ENCODE data around the gene RNASE8.

DNA sequence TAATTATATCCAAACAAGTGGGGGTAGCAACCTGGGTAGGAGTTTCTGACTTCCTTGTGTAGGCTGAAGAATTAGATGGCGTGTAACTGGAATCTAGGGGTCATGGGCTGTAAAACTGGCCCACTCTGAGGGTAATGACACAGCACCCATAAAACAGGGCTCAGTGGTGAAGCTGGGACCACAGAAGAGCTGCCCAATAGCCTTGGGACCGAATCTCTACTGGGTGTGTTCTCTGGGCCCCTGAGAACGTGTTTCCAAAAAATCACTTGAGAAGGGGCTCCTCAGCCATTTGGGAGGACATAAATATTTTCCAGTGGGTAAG lies 3.7 kb downstream of the RNASE8 start:
- TF ChIP-seq POLR2AphosphoS5 (IDR thresholded peaks at IDR 0.05): no peak
- TF ChIP-seq, protein P1, sequence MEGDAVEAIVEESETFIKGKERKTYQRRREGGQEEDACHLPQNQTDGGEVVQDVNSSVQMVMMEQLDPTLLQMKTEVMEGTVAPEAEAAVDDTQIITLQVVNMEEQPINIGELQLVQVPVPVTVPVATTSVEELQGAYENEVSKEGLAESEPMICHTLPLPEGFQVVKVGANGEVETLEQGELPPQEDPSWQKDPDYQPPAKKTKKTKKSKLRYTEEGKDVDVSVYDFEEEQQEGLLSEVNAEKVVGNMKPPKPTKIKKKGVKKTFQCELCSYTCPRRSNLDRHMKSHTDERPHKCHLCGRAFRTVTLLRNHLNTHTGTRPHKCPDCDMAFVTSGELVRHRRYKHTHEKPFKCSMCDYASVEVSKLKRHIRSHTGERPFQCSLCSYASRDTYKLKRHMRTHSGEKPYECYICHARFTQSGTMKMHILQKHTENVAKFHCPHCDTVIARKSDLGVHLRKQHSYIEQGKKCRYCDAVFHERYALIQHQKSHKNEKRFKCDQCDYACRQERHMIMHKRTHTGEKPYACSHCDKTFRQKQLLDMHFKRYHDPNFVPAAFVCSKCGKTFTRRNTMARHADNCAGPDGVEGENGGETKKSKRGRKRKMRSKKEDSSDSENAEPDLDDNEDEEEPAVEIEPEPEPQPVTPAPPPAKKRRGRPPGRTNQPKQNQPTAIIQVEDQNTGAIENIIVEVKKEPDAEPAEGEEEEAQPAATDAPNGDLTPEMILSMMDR (IDR thresholded peaks at IDR 0.05): no peak
- no peak for TF ChIP-seq POLR2A (IDR thresholded peaks at IDR 0.05)

Data from stomach (tissue), 4 donors.